NCI-H187 (cell line): ENCODE measurements around the gene FAM210A.
"Not testable (repeated sequence)": the region's sequence is repeated elsewhere in the genome, so short reads cannot be mapped to it uniquely, and the experiment has no call there.

Source experiments
- DNase-seq, 2 experiments: peaks; one replicate each; lab custom pipeline; 2025; lab: John Stamatoyannopoulos, UW

The FAM210A gene

GRCh38 chr18:13726232-13726971 lies at the start of gene FAM210A, which contains the start of gene RNMT:
FAM210A (minus strand) TSS chr18:13726558; CDS start chr18:13682077, 44,481 bp downstream.
RNMT (plus strand) TSS chr18:13726673; CDS start chr18:13731518, 4,845 bp downstream.
- peak; percentile 30 to 90 for DNase-seq

GRCh38 chr18:13775058-13775457 lies 48.7 kb upstream of the FAM210A start:
- DNase-seq = no peak

- DNase-seq = no peak
Measured at GRCh38 chr18:13762690-13763439, 36.5 kb upstream of the FAM210A start.

- DNase-seq = no peak
Measured at GRCh38 chr18:13760047-13760446, 33.7 kb upstream of the FAM210A start.

GRCh38 chr18:13758622-13759021 lies 32.3 kb upstream of the FAM210A start:
- no peak for DNase-seq

GRCh38 chr18:13756671-13757070 lies 30.3 kb upstream of the FAM210A start:
- no peak for DNase-seq

GRCh38 chr18:13756261-13756660 lies 29.9 kb upstream of the FAM210A start:
- no peak for DNase-seq

GRCh38 chr18:13751599-13751998 lies 25.2 kb upstream of the FAM210A start:
- DNase-seq = not testable (repeated sequence)

GRCh38 chr18:13746633-13747032 lies 20.3 kb upstream of the FAM210A start:
- no peak for DNase-seq

- no peak for DNase-seq
Measured at GRCh38 chr18:13745696-13746095, 19.3 kb upstream of the FAM210A start.

- DNase-seq = no peak
Measured at GRCh38 chr18:13735681-13736080, 9.3 kb upstream of the FAM210A start.

- DNase-seq = no peak
Measured at GRCh38 chr18:13730481-13730880, 4.1 kb upstream of the FAM210A start.

GRCh38 chr18:13726972-13727331 lies 594 bp upstream of the FAM210A start:
- DNase-seq = no peak

GRCh38 chr18:13725566-13726231 lies 659 bp downstream of the FAM210A start:
- DNase-seq = no peak

GRCh38 chr18:13720847-13721246 lies 5.5 kb downstream of the FAM210A start:
- no peak for DNase-seq

- DNase-seq = no peak
Measured at GRCh38 chr18:13720123-13720522, 6.2 kb downstream of the FAM210A start.

GRCh38 chr18:13716916-13717315 lies 9.4 kb downstream of the FAM210A start:
- no peak for DNase-seq

- DNase-seq = no peak
Measured at GRCh38 chr18:13715330-13715729, 11.0 kb downstream of the FAM210A start.

GRCh38 chr18:13713455-13714055 lies 12.8 kb downstream of the FAM210A start:
- no peak for DNase-seq

GRCh38 chr18:13712400-13713131 lies 13.8 kb downstream of the FAM210A start:
- no peak for DNase-seq

GRCh38 chr18:13710414-13710831 lies 15.9 kb downstream of the FAM210A start:
- no peak for DNase-seq

GRCh38 chr18:13703899-13704298 lies 22.5 kb downstream of the FAM210A start:
- no peak for DNase-seq
